ENCODE results near the gene PLEKHS1.

- no peak for TF ChIP-seq POLR2AphosphoS5 (IDR thresholded peaks at IDR 0.05; ENCODE audit: low read depth, low read length)
- no peak for TF ChIP-seq CTCF (IDR thresholded peaks at IDR 0.05)
- no peak for TF ChIP-seq REST (IDR thresholded peaks at IDR 0.05; ENCODE audit: insufficient read depth in 1 of 2, low read depth in 2 of 2, low read length in 1 of 2)
- TF ChIP-seq TCF7L2 (IDR thresholded peaks at IDR 0.05; ENCODE audit: low read depth, low read length): no peak
- no peak for TF ChIP-seq SIN3A (IDR thresholded peaks at IDR 0.05; ENCODE audit: borderline replicate concordance, insufficient read depth, low read depth, low read length)
Observed at GRCh38 chr10:113706623-113707022, 44.9 kb upstream of the PLEKHS1 start.

Measured in Panc1 (cell line).